Endothelial cell of umbilical vein (primary cell): ENCODE measurements around the gene ARG2.

Source experiments
- CTCF ChIP-seq, 2 donors: IDR thresholded peaks; 1 replicate in 1 of 2; 2 replicates in 1 of 2; pipeline ENCODE4 v1.5.1; 2011; ENCODE audit warnings: low read length in 2 of 2, mild to moderate bottlenecking in 2 of 2, moderate library complexity in 2 of 2, control low read depth in 1 of 2, inconsistent platforms in 1 of 2, low read depth in 1 of 2; ENCODE audit not compliant: insufficient read depth in 1 of 2; ENCODE audit errors: extremely low read depth in 1 of 2
- MYC ChIP-seq: IDR thresholded peaks from one replicate; pipeline ENCODE4 v1.6.1; 2011; ENCODE audit warnings: mild to moderate bottlenecking, low read depth, low read length

GRCh38 chr14:67620217-67620785, 581 bp downstream of the ARG2 start:
- TF ChIP-seq CTCF (IDR thresholded peaks at IDR 0.05; ENCODE audit: extremely low read depth in 1 of 2, insufficient read depth in 1 of 2, low read depth in 1 of 2, low read length in 2 of 2): no peak
- TF ChIP-seq MYC: no peak
